Stimulated activated effector memory CD8-positive, alpha-beta T cell treated with anti-CD3 and anti-CD28 coated beads, Interleukin-12 subunit alpha, Interleukin-12 subunit beta, amount 100 ng/mL, for 72 hours (primary cell): ENCODE measurements around the gene ADORA2B.
"Not testable (repeated sequence)": the region's sequence is repeated elsewhere in the genome, so short reads cannot be mapped to it uniquely, and the experiment has no call there.

Experiments used
- ATAC-seq: fragments of 150-1000 bp; cut with Tn5 transposase; 2 replicates; pipeline ENCODE4 v1.10.0; 2021
- DNase-seq, 2 donors: peaks; one replicate each; pipeline ENCODE4 v3.0.0; 2021 to 2022; ENCODE audit warnings: low spot score in 2 of 2
- H3K27ac Mint-ChIP-seq: one replicate; pipeline ENCODE4 v1.8.0; 2022; ENCODE audit warnings: mild to moderate bottlenecking, mixed read lengths
- H3K36me3 Mint-ChIP-seq: one replicate; pipeline ENCODE4 v1.8.0; 2022; ENCODE audit warnings: mild to moderate bottlenecking, mixed read lengths
- H3K4me1 Mint-ChIP-seq: one replicate; pipeline ENCODE4 v1.8.0; 2022; ENCODE audit warnings: mixed read lengths
- H3K4me3 Mint-ChIP-seq: one replicate; pipeline ENCODE4 v1.8.0; 2022; ENCODE audit warnings: mild to moderate bottlenecking, mixed read lengths
- H3K9me3 Mint-ChIP-seq: one replicate; pipeline ENCODE4 v1.8.0; 2022; ENCODE audit warnings: mixed read lengths

Gene ADORA2B

GRCh38 chr17:15979013-15979412, 34.1 kb downstream of the ADORA2B start:
- Mint-ChIP-seq H3K4me1 (peaks cover 13% of the 10 kb centered on the region), H3K36me3 (peaks cover 53% of the 10 kb centered on the region)
- not testable (repeated sequence) for H3K27ac Mint-ChIP-seq, ATAC-seq, H3K4me3 Mint-ChIP-seq, DNase-seq, H3K9me3 Mint-ChIP-seq

GRCh38 chr17:15981208-15981607, 36.3 kb downstream of the ADORA2B start:
- peaks cover 62% of the 10 kb centered on the region for H3K36me3 Mint-ChIP-seq

GRCh38 chr17:15981646-15982580, 37.0 kb downstream of the ADORA2B start:
- Mint-ChIP-seq H3K9me3 (no peaks in the 10 kb centered on the region), H3K4me1 (peaks cover 13% of the 10 kb centered on the region), H3K27ac (no peak overlapping the region), H3K36me3 (peaks cover 69% of the 10 kb centered on the region), H3K4me3 (no peak overlapping the region)
- no peak for ATAC-seq
- no peak for DNase-seq

More at GRCh38 chr17:15981208-15981607, 36.3 kb downstream of the ADORA2B start:
- Mint-ChIP-seq H3K9me3 (no peaks in the 10 kb centered on the region), H3K27ac (no peak overlapping the region), H3K4me3 (no peak overlapping the region), H3K4me1 (peaks cover 13% of the 10 kb centered on the region)
- ATAC-seq (peak; percentile 99), DNase-seq (no peak)

- no peak for DNase-seq
- Mint-ChIP-seq H3K36me3 (peaks cover 59% of the 10 kb centered on the region), H3K9me3 (no peaks in the 10 kb centered on the region), H3K4me3 (no peak overlapping the region), H3K4me1 (peaks cover 11% of the 10 kb centered on the region), H3K27ac (no peak overlapping the region)
- ATAC-seq: no peak
Measured at GRCh38 chr17:15996322-15996721, 51.4 kb downstream of the ADORA2B start.

- H3K36me3 Mint-ChIP-seq: peaks cover 59% of the 10 kb centered on the region
- ATAC-seq (no peak), DNase-seq (peak in 1 of 2 donors; percentile 28)
- H3K9me3 Mint-ChIP-seq: no peaks in the 10 kb centered on the region
- peaks cover 20% of the 10 kb centered on the region for H3K4me1 Mint-ChIP-seq
- H3K4me3 Mint-ChIP-seq: peak overlapping the region; percentile 74
- no peak overlapping the region for H3K27ac Mint-ChIP-seq
Measured at GRCh38 chr17:15998031-15998562, 53.2 kb downstream of the ADORA2B start.

- H3K27ac Mint-ChIP-seq: peak within 1 kb of the TSS; percentile 75
- peaks cover 63% of the 10 kb centered on the region for H3K36me3 Mint-ChIP-seq
- H3K9me3 Mint-ChIP-seq: no peaks in the 10 kb centered on the region
- ATAC-seq (peak; percentile 94), DNase-seq (peak; percentile 90 to 97)
- H3K4me1 Mint-ChIP-seq: peaks cover 20% of the 10 kb centered on the region
- H3K4me3 Mint-ChIP-seq: peak within 1 kb of the TSS; percentile 74
Measured at GRCh38 chr17:15999141-15999973, 54.4 kb downstream of the ADORA2B start, which contains the start of the genes TTC19 and ZSWIM7. Gene TTC19 (plus strand): TSS chr17:15999824. CDS start chr17:15999849, 25 bp downstream. Gene ZSWIM7 (minus strand): TSS chr17:15999704. CDS start chr17:15999594, 110 bp downstream.

GRCh38 chr17:15999974-16000827, 55.3 kb downstream of the ADORA2B start:
- Mint-ChIP-seq H3K27ac (peak overlapping the region; percentile 75), H3K4me3 (peak overlapping the region; percentile 74), H3K4me1 (peaks cover 20% of the 10 kb centered on the region), H3K36me3 (peaks cover 63% of the 10 kb centered on the region), H3K9me3 (no peaks in the 10 kb centered on the region)
- DNase-seq (no peak), ATAC-seq (peak; percentile 60)

GRCh38 chr17:16001226-16001897, 56.4 kb downstream of the ADORA2B start:
- H3K9me3 Mint-ChIP-seq: no peaks in the 10 kb centered on the region
- no peak for DNase-seq
- no peak for ATAC-seq
- peaks cover 75% of the 10 kb centered on the region for H3K36me3 Mint-ChIP-seq
- peak overlapping the region; percentile 75 for H3K27ac Mint-ChIP-seq
- H3K4me1 Mint-ChIP-seq: peaks cover 25% of the 10 kb centered on the region
- peak overlapping the region; percentile 74 for H3K4me3 Mint-ChIP-seq

- ATAC-seq (no peak), DNase-seq (no peak)
- H3K4me1 Mint-ChIP-seq: peaks cover 31% of the 10 kb centered on the region
- H3K36me3 Mint-ChIP-seq: peaks cover 82% of the 10 kb centered on the region
- H3K9me3 Mint-ChIP-seq: no peaks in the 10 kb centered on the region
- H3K27ac Mint-ChIP-seq: no peak overlapping the region
- H3K4me3 Mint-ChIP-seq: no peak overlapping the region
Measured at GRCh38 chr17:16002708-16003260, 57.9 kb downstream of the ADORA2B start.

- Mint-ChIP-seq H3K4me1 (peaks cover 41% of the 10 kb centered on the region), H3K4me3 (no peak overlapping the region), H3K9me3 (no peaks in the 10 kb centered on the region), H3K36me3 (peaks cover 88% of the 10 kb centered on the region), H3K27ac (peak overlapping the region; percentile 36)
- ATAC-seq (no peak), DNase-seq (no peak)
Measured at GRCh38 chr17:16003841-16004240, 58.9 kb downstream of the ADORA2B start.

- no peak for ATAC-seq
- no peak overlapping the region for H3K4me3 Mint-ChIP-seq
- peaks cover 39% of the 10 kb centered on the region for H3K4me1 Mint-ChIP-seq
- no peaks in the 10 kb centered on the region for H3K9me3 Mint-ChIP-seq
- H3K27ac Mint-ChIP-seq: no peak overlapping the region
- no peak for DNase-seq
- H3K36me3 Mint-ChIP-seq: peaks cover 100% of the 10 kb centered on the region
Measured at GRCh38 chr17:16005636-16006035, 60.7 kb downstream of the ADORA2B start.

- Mint-ChIP-seq H3K27ac (peak overlapping the region; percentile 34), H3K9me3 (no peaks in the 10 kb centered on the region), H3K36me3 (peaks cover 100% of the 10 kb centered on the region), H3K4me3 (no peak overlapping the region), H3K4me1 (peaks cover 23% of the 10 kb centered on the region)
- ATAC-seq (peak; percentile 95), DNase-seq (no peak)
Measured at GRCh38 chr17:16007439-16007838, 62.5 kb downstream of the ADORA2B start.

- Mint-ChIP-seq H3K27ac (no peak overlapping the region), H3K9me3 (no peaks in the 10 kb centered on the region), H3K4me1 (peaks cover under 1% of the 10 kb centered on the region), H3K36me3 (peaks cover 97% of the 10 kb centered on the region), H3K4me3 (no peak overlapping the region)
- ATAC-seq (no peak), DNase-seq (no peak)
Measured at GRCh38 chr17:16013943-16014407, 69.0 kb downstream of the ADORA2B start.
